Activated CD8-positive, alpha-beta memory T cell treated with anti-CD3 and anti-CD28 coated beads, Interleukin-2, amount 10 ng/mL, durations not matched to agents 7 days and 5 days (primary cell): ENCODE results near the gene PRDM16. TPM values are rescaled to one million over a fixed set of nuclear protein-coding genes. Genes with fewer than 3 reads are reported as not detected.

Source experiments
- ATAC-seq: fragments of 150-1000 bp; cut with Tn5 transposase; one replicate; pipeline ENCODE4 v1.10.0; 2021; ENCODE audit warnings: moderate library complexity
- CTCF ChIA-PET: fragments of 350-600 bp; sonication (Branson Sonifier 250); formaldehyde crosslinking; loops from one replicate; lab custom pipeline; 2021; ENCODE audit warnings: antibody characterized with exemption; lab: Charles Lee
- DNase-seq: peaks from one replicate; pipeline ENCODE4 v3.0.0-alpha.2; 2020
- H3K27ac Mint-ChIP-seq: one replicate; pipeline ENCODE4 v1.8.0; 2021; ENCODE audit warnings: mild to moderate bottlenecking, mixed read lengths
- H3K27me3 Mint-ChIP-seq: one replicate; pipeline ENCODE4 v1.8.0; 2021; ENCODE audit warnings: mixed read lengths
- H3K36me3 Mint-ChIP-seq: one replicate; pipeline ENCODE4 v1.8.0; 2021; ENCODE audit warnings: mild to moderate bottlenecking, mixed read lengths
- H3K4me1 Mint-ChIP-seq: one replicate; pipeline ENCODE4 v1.8.0; 2021; ENCODE audit warnings: mixed read lengths
- H3K4me3 Mint-ChIP-seq: one replicate; pipeline ENCODE4 v1.8.0; 2021; ENCODE audit warnings: mild to moderate bottlenecking, moderate library complexity, mixed read lengths
- H3K9me3 Mint-ChIP-seq: one replicate; pipeline ENCODE4 v1.8.0; 2022; ENCODE audit warnings: low read depth, mixed read lengths
- total RNA-seq, 2 experiments: library from RNA; stranded (reverse); gene quantifications; one replicate each; pipeline ENCODE4 v1.2.3, GENCODE V29; 2021

Gene PRDM16
- total RNA-seq, 2 experiments from 2014 or later = not detected

- H3K27me3 Mint-ChIP-seq = no peaks in the 10 kb centered on the region
- DNase-seq (no peak), ATAC-seq (no peak)
- no peak overlapping the region for H3K4me3 Mint-ChIP-seq
- H3K4me1 Mint-ChIP-seq = no peaks in the 10 kb centered on the region
- H3K36me3 Mint-ChIP-seq = no peaks in the 10 kb centered on the region
- H3K27ac Mint-ChIP-seq = no peak overlapping the region
- H3K9me3 Mint-ChIP-seq = no peaks in the 10 kb centered on the region
- CTCF ChIA-PET = no interaction called here
These were observed 399.5 kb downstream of the PRDM16 start for GRCh38 chr1:3468236-3469103.

GRCh38 chr1:3469104-3469848 lies 400.3 kb downstream of the PRDM16 start:
- CTCF ChIA-PET = no interaction called here
- no peak overlapping the region for H3K4me3 Mint-ChIP-seq
- H3K36me3 Mint-ChIP-seq = no peaks in the 10 kb centered on the region
- DNase-seq (no peak), ATAC-seq (no peak)
- no peaks in the 10 kb centered on the region for H3K9me3 Mint-ChIP-seq
- H3K27ac Mint-ChIP-seq = no peak overlapping the region
- H3K4me1 Mint-ChIP-seq = no peaks in the 10 kb centered on the region
- no peaks in the 10 kb centered on the region for H3K27me3 Mint-ChIP-seq

- Mint-ChIP-seq H3K9me3 (no peaks in the 10 kb centered on the region), H3K36me3 (no peaks in the 10 kb centered on the region), H3K4me3 (no peak overlapping the region), H3K27ac (no peak overlapping the region), H3K4me1 (no peaks in the 10 kb centered on the region), H3K27me3 (no peaks in the 10 kb centered on the region)
- CTCF ChIA-PET = no interaction called here
- ATAC-seq = no peak
- no peak for DNase-seq
These were observed 401.0 kb downstream of the PRDM16 start for GRCh38 chr1:3469849-3470649.

GRCh38 chr1:3470650-3471355 lies 401.8 kb downstream of the PRDM16 start:
- Mint-ChIP-seq H3K4me1 (no peaks in the 10 kb centered on the region), H3K36me3 (no peaks in the 10 kb centered on the region), H3K27me3 (no peaks in the 10 kb centered on the region), H3K4me3 (no peak overlapping the region), H3K27ac (no peak overlapping the region), H3K9me3 (no peaks in the 10 kb centered on the region)
- CTCF ChIA-PET = interaction anchor here (2.0 kb wide), 1 partner anchor 18 kb away, joined by 8 read pairs; no protein-coding TSS in a partner anchor
- ATAC-seq = no peak
- DNase-seq = no peak

- no peak for DNase-seq
- CTCF ChIA-PET = interaction anchor here (1.0 to 2.0 kb wide), 2 partner anchors 19 to 147 kb away, joined by 3 to 8 read pairs; no protein-coding TSS in a partner anchor
- H3K9me3 Mint-ChIP-seq = no peaks in the 10 kb centered on the region
These were observed 402.5 kb downstream of the PRDM16 start for GRCh38 chr1:3471356-3472087.

GRCh38 chr1:3472088-3472850 lies 403.3 kb downstream of the PRDM16 start:
- no peak for ATAC-seq
- Mint-ChIP-seq H3K27ac (no peak overlapping the region), H3K36me3 (no peaks in the 10 kb centered on the region), H3K4me3 (no peak overlapping the region), H3K4me1 (no peaks in the 10 kb centered on the region), H3K27me3 (no peaks in the 10 kb centered on the region), H3K9me3 (no peaks in the 10 kb centered on the region)
- CTCF ChIA-PET = interaction anchor here (1.0 to 2.0 kb wide), 2 partner anchors 19 to 146 kb away, joined by 3 to 8 read pairs; no protein-coding TSS in a partner anchor
- no peak for DNase-seq

More at GRCh38 chr1:3471356-3472087, 402.5 kb downstream of the PRDM16 start:
- no peaks in the 10 kb centered on the region for H3K4me1 Mint-ChIP-seq
- no peak overlapping the region for H3K4me3 Mint-ChIP-seq
- no peaks in the 10 kb centered on the region for H3K27me3 Mint-ChIP-seq
- H3K36me3 Mint-ChIP-seq = no peaks in the 10 kb centered on the region
- no peak overlapping the region for H3K27ac Mint-ChIP-seq
- no peak for ATAC-seq

GRCh38 chr1:3472906-3473305 lies 403.9 kb downstream of the PRDM16 start:
- CTCF ChIA-PET = interaction anchor here (2.0 kb wide), 1 partner anchor 20 kb away, joined by 8 read pairs; no protein-coding TSS in a partner anchor
- no peaks in the 10 kb centered on the region for H3K4me1 Mint-ChIP-seq
- no peak for ATAC-seq

GRCh38 chr1:3473381-3473844 lies 404.4 kb downstream of the PRDM16 start:
- no peak for ATAC-seq
- CTCF ChIA-PET = interaction anchor here (1.2 kb wide), 1 partner anchor 20 kb away, joined by 3 read pairs; no protein-coding TSS in a partner anchor
- DNase-seq = no peak
- no peak overlapping the region for H3K4me3 Mint-ChIP-seq
- no peaks in the 10 kb centered on the region for H3K27me3 Mint-ChIP-seq
- no peaks in the 10 kb centered on the region for H3K36me3 Mint-ChIP-seq
- H3K27ac Mint-ChIP-seq = no peak overlapping the region
- H3K4me1 Mint-ChIP-seq = no peaks in the 10 kb centered on the region
- no peaks in the 10 kb centered on the region for H3K9me3 Mint-ChIP-seq

More at GRCh38 chr1:3472906-3473305, 403.9 kb downstream of the PRDM16 start:
- Mint-ChIP-seq H3K27ac (no peak overlapping the region), H3K9me3 (no peaks in the 10 kb centered on the region), H3K27me3 (no peaks in the 10 kb centered on the region), H3K4me3 (no peak overlapping the region), H3K36me3 (no peaks in the 10 kb centered on the region)
- no peak for DNase-seq

- Mint-ChIP-seq H3K9me3 (no peaks in the 10 kb centered on the region), H3K4me1 (no peaks in the 10 kb centered on the region), H3K27me3 (no peaks in the 10 kb centered on the region), H3K27ac (no peak overlapping the region), H3K36me3 (no peaks in the 10 kb centered on the region), H3K4me3 (no peak overlapping the region)
- DNase-seq (no peak), ATAC-seq (no peak)
- CTCF ChIA-PET = interaction anchor here (1.2 kb wide), 1 partner anchor 21 kb away, joined by 3 read pairs; no protein-coding TSS in a partner anchor
These were observed 405.0 kb downstream of the PRDM16 start for GRCh38 chr1:3474016-3474415.

- H3K36me3 Mint-ChIP-seq = no peaks in the 10 kb centered on the region
- ATAC-seq (no peak), DNase-seq (no peak)
- no peaks in the 10 kb centered on the region for H3K27me3 Mint-ChIP-seq
- H3K4me1 Mint-ChIP-seq = no peaks in the 10 kb centered on the region
- no peaks in the 10 kb centered on the region for H3K9me3 Mint-ChIP-seq
- H3K27ac Mint-ChIP-seq = no peak overlapping the region
- no peak overlapping the region for H3K4me3 Mint-ChIP-seq
- CTCF ChIA-PET = interaction anchor here (1.2 kb wide), 1 partner anchor 21 kb away, joined by 3 read pairs; no protein-coding TSS in a partner anchor
These were observed 405.4 kb downstream of the PRDM16 start for GRCh38 chr1:3474421-3474820.

- no peak for DNase-seq
- no peaks in the 10 kb centered on the region for H3K9me3 Mint-ChIP-seq
- no peak overlapping the region for H3K4me3 Mint-ChIP-seq
- no peak overlapping the region for H3K27ac Mint-ChIP-seq
- H3K36me3 Mint-ChIP-seq = no peaks in the 10 kb centered on the region
- no peaks in the 10 kb centered on the region for H3K4me1 Mint-ChIP-seq
- no peaks in the 10 kb centered on the region for H3K27me3 Mint-ChIP-seq
- ATAC-seq = no peak
- CTCF ChIA-PET = no interaction called here
These were observed 407.0 kb downstream of the PRDM16 start for GRCh38 chr1:3475839-3476573.
